RWPE2 (cell line): ENCODE data around the gene KDM5B.
"Not testable (repeated sequence)": the region's sequence is repeated elsewhere in the genome, so short reads cannot be mapped to it uniquely, and the experiment has no call there.

Experiments used
- ATAC-seq: fragments of 200-7000 bp; cut with Tn5 transposase; 3 replicates; pipeline ENCODE4 v1.9.1; 2021; ENCODE audit warnings: low read depth
- DNase-seq: peaks from one replicate; pipeline ENCODE4 v3.0.0-alpha.2; 2020; ENCODE audit warnings: low spot score
- H3K27ac ChIP-seq: fragments of 450-650 bp; 2 replicates; pipeline ENCODE4 v1.5.1; 2017; ENCODE audit warnings: mild to moderate bottlenecking; ENCODE audit not compliant: poor library complexity, severe bottlenecking
- H3K27me3 ChIP-seq: fragments of 250-450 bp; sonication (Bioruptor Pico); 2 replicates; pipeline ENCODE4 v1.5.1; 2021; ENCODE audit warnings: mild to moderate bottlenecking, moderate library complexity; ENCODE audit not compliant: insufficient read depth, poor library complexity, severe bottlenecking
- H3K36me3 ChIP-seq: fragments of 250-450 bp; sonication (Bioruptor Pico); 2 replicates; pipeline ENCODE4 v1.5.1; 2020; ENCODE audit warnings: low read depth, mild to moderate bottlenecking, moderate library complexity
- H3K4me1 ChIP-seq: fragments of 250-450 bp; sonication (Bioruptor Pico); 2 replicates; pipeline ENCODE4 v1.5.1; 2021; ENCODE audit warnings: mild to moderate bottlenecking, moderate library complexity; ENCODE audit not compliant: insufficient read depth, poor library complexity, severe bottlenecking
- H3K4me3 ChIP-seq: fragments of 250-450 bp; sonication (Bioruptor Pico); 2 replicates; pipeline ENCODE4 v1.5.1; 2021; ENCODE audit warnings: mild to moderate bottlenecking, moderate library complexity; ENCODE audit not compliant: severe bottlenecking
- H3K9me3 ChIP-seq: fragments of 250-450 bp; sonication (Bioruptor Pico); 2 replicates; pipeline ENCODE4 v1.5.1; 2021; ENCODE audit warnings: mild to moderate bottlenecking, moderate library complexity; ENCODE audit not compliant: severe bottlenecking
- CTCF ChIP-seq: fragments of 450-650 bp; IDR thresholded peaks from one replicate; pipeline ENCODE4 v1.5.1; 2017; ENCODE audit warnings: mild to moderate bottlenecking, moderate library complexity; ENCODE audit not compliant: poor library complexity, severe bottlenecking

Gene KDM5B

DNA sequence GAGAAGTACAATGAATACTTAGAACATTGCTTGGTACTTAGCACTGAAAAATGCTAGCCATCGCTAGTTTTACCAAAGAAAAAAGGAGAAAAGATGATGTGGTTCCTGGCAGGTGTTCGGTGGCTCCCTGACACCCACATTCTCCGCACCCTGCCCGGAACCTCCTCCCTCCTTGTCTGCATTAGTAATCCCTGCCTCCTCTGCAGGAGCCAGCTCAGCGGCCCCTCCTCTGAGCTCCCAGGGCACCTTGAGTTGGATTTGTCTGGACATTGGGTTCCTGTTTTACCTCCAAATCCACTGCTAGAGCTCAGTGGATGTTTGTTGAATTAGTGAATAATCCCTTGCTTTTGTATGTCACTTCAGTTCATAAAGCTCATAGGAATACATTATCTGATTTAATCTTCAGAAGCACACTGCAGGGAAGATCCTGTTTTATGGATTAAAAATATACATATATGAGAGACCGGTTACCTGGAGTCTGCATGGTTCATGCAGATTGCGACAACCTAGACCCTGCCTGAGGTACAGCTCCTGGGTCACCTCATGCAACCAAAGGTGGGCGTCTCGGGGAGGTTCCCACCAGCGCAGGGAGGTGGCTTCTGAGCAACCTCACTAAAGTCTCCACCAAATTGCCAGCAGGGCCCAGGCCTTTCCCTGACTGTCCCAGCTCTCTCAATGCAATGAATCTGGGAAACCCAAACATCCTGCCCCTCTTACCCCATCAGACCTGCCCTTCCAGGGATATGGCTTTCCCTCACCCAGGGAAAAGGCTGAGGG is 26.7 kb upstream of the KDM5B start:
- ATAC-seq: peak; percentile 66; the same call in 1 of the 3 replicates
- no peaks in the 10 kb centered on the region for H3K27me3 ChIP-seq

GRCh38 chr1:202831906-202832305 is 23.7 kb upstream of the KDM5B start:
- no peaks in the 10 kb centered on the region for H3K27me3 ChIP-seq
- ATAC-seq (no peak), DNase-seq (no peak)
- H3K27ac ChIP-seq: no peak overlapping the region
- H3K36me3 ChIP-seq: no peaks in the 10 kb centered on the region
- no peaks in the 10 kb centered on the region for H3K9me3 ChIP-seq
- H3K4me1 ChIP-seq: peaks cover 9% of the 10 kb centered on the region
- H3K4me3 ChIP-seq: no peak overlapping the region
- no peak for TF ChIP-seq CTCF

More for the DNA sequence above, 26.7 kb upstream of the KDM5B start:
- H3K4me3 ChIP-seq: no peak overlapping the region
- no peaks in the 10 kb centered on the region for H3K9me3 ChIP-seq
- H3K4me1 ChIP-seq: peaks cover 13% of the 10 kb centered on the region
- no peak for TF ChIP-seq CTCF
- H3K27ac ChIP-seq: no peak overlapping the region
- H3K36me3 ChIP-seq: no peaks in the 10 kb centered on the region
- no peak for DNase-seq

GRCh38 chr1:202829223-202829622 is 21.0 kb upstream of the KDM5B start:
- DNase-seq, H3K27me3 ChIP-seq, H3K36me3 ChIP-seq, H3K9me3 ChIP-seq, H3K4me1 ChIP-seq, ATAC-seq, H3K27ac ChIP-seq, H3K4me3 ChIP-seq: not testable (repeated sequence)

DNA sequence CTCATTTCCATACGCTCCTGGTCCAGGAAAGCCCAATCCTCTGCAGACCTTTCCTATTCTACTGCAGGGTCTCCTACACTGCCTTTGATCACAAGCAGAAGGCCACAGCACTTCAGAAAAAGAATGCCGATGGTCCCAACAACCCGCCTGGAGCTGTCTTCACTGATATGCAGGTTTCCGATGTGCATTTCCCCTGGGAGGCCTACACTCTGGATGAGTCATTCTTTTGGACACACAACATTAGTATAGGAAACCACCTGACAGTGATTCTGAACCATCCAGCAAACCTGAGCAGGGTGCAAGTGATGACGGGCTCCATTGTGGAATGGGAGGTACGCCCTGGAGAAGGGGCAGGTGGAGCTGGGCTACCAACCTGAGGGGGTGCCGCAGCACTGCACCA is 17.5 kb upstream of the KDM5B start:
- no peaks in the 10 kb centered on the region for H3K9me3 ChIP-seq
- H3K4me1 ChIP-seq: peaks cover 4% of the 10 kb centered on the region
- TF ChIP-seq CTCF: no peak
- no peak for DNase-seq
- ATAC-seq: no peak
- no peaks in the 10 kb centered on the region for H3K27me3 ChIP-seq
- no peak overlapping the region for H3K4me3 ChIP-seq
- no peaks in the 10 kb centered on the region for H3K36me3 ChIP-seq
- no peak overlapping the region for H3K27ac ChIP-seq

GRCh38 chr1:202821467-202821866 is 13.2 kb upstream of the KDM5B start:
- no peak overlapping the region for H3K27ac ChIP-seq
- no peak for TF ChIP-seq CTCF

More at GRCh38 chr1:202821467-202821866, 13.2 kb upstream of the KDM5B start:
- H3K4me3 ChIP-seq: no peak overlapping the region
- no peak for DNase-seq
- peaks cover 4% of the 10 kb centered on the region for H3K4me1 ChIP-seq
- no peaks in the 10 kb centered on the region for H3K9me3 ChIP-seq
- peak; percentile 52 for ATAC-seq
- no peaks in the 10 kb centered on the region for H3K36me3 ChIP-seq
- H3K27me3 ChIP-seq: no peaks in the 10 kb centered on the region
